Neural cell (in vitro differentiated cells): ENCODE results near the gene PAIP1. TPM values are rescaled to one million over a fixed set of nuclear protein-coding genes. Genes with fewer than 3 reads are reported as not detected.

Experiments used
- H2AFZ ChIP-seq: fragments of 200-600, 300-800 bp; sonication (generic), shearing (Covaris generic); 2 replicates; pipeline ENCODE4 v1.6.0; 2014; ENCODE audit warnings: low read depth, mild to moderate bottlenecking, antibody characterized with exemption, low read length, moderate library complexity
- H3F3A ChIP-seq: fragments of 200-600 bp; shearing (Covaris generic); 2 replicates; pipeline ENCODE4 v1.6.1; 2016; ENCODE audit warnings: mild to moderate bottlenecking, moderate library complexity, mixed read lengths, antibody characterized with exemption, low read length; ENCODE audit not compliant: insufficient read depth, poor library complexity, severe bottlenecking
- H3K27ac ChIP-seq: fragments of 200-600, 300-800 bp; sonication (generic), shearing (Covaris generic); 2 replicates; pipeline ENCODE4 v1.5.1; 2014; ENCODE audit warnings: mild to moderate bottlenecking, low read length, moderate library complexity
- H3K27me3 ChIP-seq: fragments of 300-800, 200-600 bp; sonication (generic), shearing (Covaris generic); 2 replicates; pipeline ENCODE4 v1.6.0; 2014; ENCODE audit warnings: mild to moderate bottlenecking, low read depth, low read length, moderate library complexity; ENCODE audit not compliant: insufficient read depth
- H3K36me3 ChIP-seq: fragments of 300-800, 200-600 bp; sonication (generic), shearing (Covaris generic); 2 replicates; pipeline ENCODE4 v1.5.1; 2014; ENCODE audit warnings: mild to moderate bottlenecking, antibody characterized with exemption, low read length, moderate library complexity; ENCODE audit not compliant: insufficient read depth
- H3K4me2 ChIP-seq: fragments of 300-800, 200-600 bp; sonication (generic), shearing (Covaris generic); 2 replicates; pipeline ENCODE4 v1.6.0; 2014; ENCODE audit warnings: mild to moderate bottlenecking, low read length
- H3K4me3 ChIP-seq: fragments of 300-800, 200-600 bp; sonication (generic), shearing (Covaris generic); 2 replicates; pipeline ENCODE4 v1.5.1; 2014; ENCODE audit warnings: mild to moderate bottlenecking, low read length, moderate library complexity
- H3K79me2 ChIP-seq: fragments of 200-600 bp; shearing (Covaris generic); replicated peaks from 2 replicates; pipeline ENCODE4 v1.6.0; 2014; ENCODE audit warnings: mild to moderate bottlenecking, low read length, moderate library complexity; ENCODE audit not compliant: insufficient read depth
- H3K9ac ChIP-seq: fragments of 300-800, 200-600 bp; sonication (generic), shearing (Covaris generic); 2 replicates; pipeline ENCODE4 v1.6.1; 2016; ENCODE audit warnings: mild to moderate bottlenecking, low read length, mixed read lengths
- H3K9me2 ChIP-seq: fragments of 200-600 bp; shearing (Covaris generic); 2 replicates; pipeline ENCODE4 v1.6.1; 2016; ENCODE audit warnings: mild to moderate bottlenecking, low read length, mixed read lengths; ENCODE audit not compliant: insufficient read depth
- H3K9me3 ChIP-seq: fragments of 200-600, 300-800 bp; sonication (generic), shearing (Covaris generic); 2 replicates; pipeline ENCODE4 v1.6.1; 2016; ENCODE audit warnings: mild to moderate bottlenecking, mixed run types, low read length, moderate library complexity, mixed read lengths
- H4K20me1 ChIP-seq: fragments of 200-600 bp; shearing (Covaris generic); 2 replicates; pipeline ENCODE4 v1.6.1; 2016; ENCODE audit warnings: mild to moderate bottlenecking, mixed run types; ENCODE audit not compliant: insufficient read depth
- EP300 ChIP-seq: fragments of 450-650 bp; conservative IDR thresholded peaks from 2 replicates; pipeline ENCODE4 v1.6.1; 2014; ENCODE audit warnings: antibody characterized with exemption, mild to moderate bottlenecking, moderate library complexity; ENCODE audit not compliant: poor library complexity, severe bottlenecking
- EZH2 ChIP-seq: fragments of 200-600, 300-800 bp; shearing (Covaris generic), sonication (generic); IDR thresholded peaks from 2 replicates; pipeline ENCODE4 v1.6.1; 2014; ENCODE audit warnings: antibody characterized with exemption, low read length, borderline replicate concordance, mild to moderate bottlenecking; ENCODE audit not compliant: insufficient read depth, poor library complexity, severe bottlenecking
- MXI1 ChIP-seq: fragments of 450-650 bp; conservative IDR thresholded peaks from 2 replicates; pipeline ENCODE4 v1.6.1; 2014; ENCODE audit warnings: antibody characterized with exemption, mild to moderate bottlenecking; ENCODE audit not compliant: poor library complexity, severe bottlenecking
- POLR2AphosphoS5 ChIP-seq: IDR thresholded peaks from 2 replicates; pipeline ENCODE4 v1.6.1; 2012
- RAD21 ChIP-seq: fragments of 450-650 bp; conservative IDR thresholded peaks from 2 replicates; pipeline ENCODE4 v1.6.1; 2014; ENCODE audit warnings: antibody characterized with exemption, mild to moderate bottlenecking, moderate library complexity
- REST ChIP-seq: IDR thresholded peaks from 2 replicates; pipeline ENCODE4 v1.6.1; 2012; ENCODE audit warnings: borderline replicate concordance
- SMC3 ChIP-seq: fragments of 450-650 bp; conservative IDR thresholded peaks from 2 replicates; pipeline ENCODE4 v1.6.1; 2014; ENCODE audit warnings: antibody characterized with exemption, mild to moderate bottlenecking, moderate library complexity; ENCODE audit not compliant: poor library complexity
- TAF1 ChIP-seq: IDR thresholded peaks from 2 replicates; pipeline ENCODE4 v1.6.1; 2012; ENCODE audit warnings: low read depth
- polyA plus RNA-seq: library from polyadenylated mRNA; depleted of rRNA; stranded (reverse); fragments of >200 nt; gene quantifications from 2 replicates; pipeline ENCODE4 v1.2.3, GENCODE V29; 2014
- TF ChIP-seq, protein P1 (sequence below): fragments of 450-650 bp; IDR thresholded peaks from 2 replicates; pipeline ENCODE4 v1.5.1; 2014; ENCODE audit warnings: antibody characterized with exemption, mild to moderate bottlenecking, moderate library complexity; ENCODE audit not compliant: poor library complexity, severe bottlenecking

Gene PAIP1
- polyA plus RNA-seq, 1 donor from 2014 or later = 276 TPM

DNA sequence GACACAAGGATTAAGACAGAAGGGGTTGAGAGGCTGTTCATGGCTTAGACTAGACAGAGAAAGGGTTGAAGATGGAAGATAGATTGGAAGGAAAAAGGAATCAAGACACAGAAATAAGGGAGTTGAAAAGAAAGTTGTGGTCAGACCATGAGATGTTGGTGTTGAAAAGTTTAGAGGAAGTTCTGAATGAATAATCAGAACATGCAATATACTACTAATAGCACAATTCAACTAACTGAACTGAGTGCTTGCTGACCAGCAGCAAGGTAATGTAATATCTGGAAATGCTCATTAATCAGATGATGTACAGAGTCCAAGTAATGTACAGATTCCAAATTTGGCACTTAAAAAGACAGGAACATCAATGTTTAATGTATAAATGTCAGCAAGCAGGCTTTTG lies 35.5 kb upstream of the PAIP1 start:
- TF ChIP-seq REST (no peak), SMC3 (no peak), TAF1 (no peak), EZH2 (no peak), RAD21 (no peak), EP300 (no peak), MXI1 (no peak), POLR2AphosphoS5 (no peak)
- TF ChIP-seq, protein P1, sequence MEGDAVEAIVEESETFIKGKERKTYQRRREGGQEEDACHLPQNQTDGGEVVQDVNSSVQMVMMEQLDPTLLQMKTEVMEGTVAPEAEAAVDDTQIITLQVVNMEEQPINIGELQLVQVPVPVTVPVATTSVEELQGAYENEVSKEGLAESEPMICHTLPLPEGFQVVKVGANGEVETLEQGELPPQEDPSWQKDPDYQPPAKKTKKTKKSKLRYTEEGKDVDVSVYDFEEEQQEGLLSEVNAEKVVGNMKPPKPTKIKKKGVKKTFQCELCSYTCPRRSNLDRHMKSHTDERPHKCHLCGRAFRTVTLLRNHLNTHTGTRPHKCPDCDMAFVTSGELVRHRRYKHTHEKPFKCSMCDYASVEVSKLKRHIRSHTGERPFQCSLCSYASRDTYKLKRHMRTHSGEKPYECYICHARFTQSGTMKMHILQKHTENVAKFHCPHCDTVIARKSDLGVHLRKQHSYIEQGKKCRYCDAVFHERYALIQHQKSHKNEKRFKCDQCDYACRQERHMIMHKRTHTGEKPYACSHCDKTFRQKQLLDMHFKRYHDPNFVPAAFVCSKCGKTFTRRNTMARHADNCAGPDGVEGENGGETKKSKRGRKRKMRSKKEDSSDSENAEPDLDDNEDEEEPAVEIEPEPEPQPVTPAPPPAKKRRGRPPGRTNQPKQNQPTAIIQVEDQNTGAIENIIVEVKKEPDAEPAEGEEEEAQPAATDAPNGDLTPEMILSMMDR = no peak
- Histone ChIP-seq H3K4me2 (no peak overlapping the region), H3K27ac (no peak overlapping the region), H3K9ac (no peak overlapping the region), H3F3A (no peaks in the 10 kb centered on the region), H3K4me3 (no peak overlapping the region), H3K9me3 (no peaks in the 10 kb centered on the region), H2AFZ (no peak overlapping the region), H3K36me3 (no peaks in the 10 kb centered on the region), H4K20me1 (no peaks in the 10 kb centered on the region), H3K9me2 (no peaks in the 10 kb centered on the region), H3K79me2 (no peaks in the 10 kb centered on the region), H3K27me3 (no peaks in the 10 kb centered on the region)

DNA sequence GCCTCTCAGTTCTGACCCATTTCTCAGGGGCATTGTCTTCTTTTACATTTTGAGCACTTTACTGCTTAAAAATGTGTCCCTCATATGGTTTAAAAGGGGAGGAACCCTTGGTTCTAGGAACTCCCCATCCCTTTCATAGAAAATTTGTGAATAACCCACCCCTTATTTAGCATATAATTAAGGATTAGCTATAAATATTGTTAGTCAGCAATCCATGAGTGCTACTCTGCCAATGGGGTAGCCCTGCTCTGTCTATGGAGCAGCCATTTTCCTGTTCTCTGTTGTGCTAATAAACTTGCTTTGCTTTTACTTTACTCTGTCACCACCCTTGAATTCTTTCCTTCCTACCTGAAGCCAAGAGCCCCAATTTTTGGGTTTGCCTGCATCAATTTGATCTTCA lies 33.8 kb upstream of the PAIP1 start:
- H4K20me1 ChIP-seq = no peaks in the 10 kb centered on the region

GRCh38 chr5:43589310-43589709 lies 32.4 kb upstream of the PAIP1 start:
- no peak overlapping the region for H3K4me3 ChIP-seq
- no peaks in the 10 kb centered on the region for H3K9me3 ChIP-seq
- no peaks in the 10 kb centered on the region for H3K79me2 ChIP-seq
- H3K36me3 ChIP-seq = no peaks in the 10 kb centered on the region
- H3K27me3 ChIP-seq = no peaks in the 10 kb centered on the region
- H3F3A ChIP-seq = no peaks in the 10 kb centered on the region
- TF ChIP-seq, protein P1 = no peak
- TF ChIP-seq RAD21 (no peak), MXI1 (no peak), SMC3 (no peak), REST (no peak), EZH2 (no peak), TAF1 (no peak), POLR2AphosphoS5 (no peak), EP300 (no peak)
- no peaks in the 10 kb centered on the region for H3K9me2 ChIP-seq
- no peak overlapping the region for H2AFZ ChIP-seq
- H3K9ac ChIP-seq = no peak overlapping the region
- H3K27ac ChIP-seq = no peak overlapping the region
- H3K4me2 ChIP-seq = no peak overlapping the region
- H4K20me1 ChIP-seq = no peaks in the 10 kb centered on the region

More for the DNA sequence above, 33.8 kb upstream of the PAIP1 start:
- no peak overlapping the region for H3K9ac ChIP-seq
- no peaks in the 10 kb centered on the region for H3K36me3 ChIP-seq
- H2AFZ ChIP-seq = no peak overlapping the region
- no peaks in the 10 kb centered on the region for H3K79me2 ChIP-seq
- TF ChIP-seq EP300 = no peak
- no peaks in the 10 kb centered on the region for H3K27me3 ChIP-seq
- no peak overlapping the region for H3K4me3 ChIP-seq
- no peaks in the 10 kb centered on the region for H3K9me3 ChIP-seq
- no peak overlapping the region for H3K4me2 ChIP-seq
- H3K27ac ChIP-seq = no peak overlapping the region
- no peaks in the 10 kb centered on the region for H3F3A ChIP-seq
- H3K9me2 ChIP-seq = no peaks in the 10 kb centered on the region
